GM12874 (cell line): Measurements from ENCODE around the gene CHST15.

ENCODE experiments used
- CTCF ChIP-seq: IDR thresholded peaks from 2 replicates; pipeline ENCODE4 v1.5.1; 2011; ENCODE audit warnings: low read depth, mild to moderate bottlenecking, control low read depth, low read length, moderate library complexity; ENCODE audit not compliant: insufficient read depth

Gene CHST15

GRCh38 chr10:124042656-124043309 lies 50.6 kb downstream of the CHST15 start:
- TF ChIP-seq CTCF = no peak

- no peak for TF ChIP-seq CTCF
These were observed 51.5 kb downstream of the CHST15 start for GRCh38 chr10:124041675-124042445.

GRCh38 chr10:124040451-124041188 lies 52.8 kb downstream of the CHST15 start:
- TF ChIP-seq CTCF = no peak

GRCh38 chr10:124039483-124040013 lies 53.9 kb downstream of the CHST15 start:
- no peak for TF ChIP-seq CTCF

GRCh38 chr10:124037784-124038183 lies 55.6 kb downstream of the CHST15 start:
- TF ChIP-seq CTCF = no peak

- TF ChIP-seq CTCF = no peak
These were observed 56.1 kb downstream of the CHST15 start for GRCh38 chr10:124037286-124037685.

- TF ChIP-seq CTCF = no peak
These were observed 56.7 kb downstream of the CHST15 start for GRCh38 chr10:124036746-124037145.
